ENCODE results near the gene WDR1.

The WDR1 gene, protein sequence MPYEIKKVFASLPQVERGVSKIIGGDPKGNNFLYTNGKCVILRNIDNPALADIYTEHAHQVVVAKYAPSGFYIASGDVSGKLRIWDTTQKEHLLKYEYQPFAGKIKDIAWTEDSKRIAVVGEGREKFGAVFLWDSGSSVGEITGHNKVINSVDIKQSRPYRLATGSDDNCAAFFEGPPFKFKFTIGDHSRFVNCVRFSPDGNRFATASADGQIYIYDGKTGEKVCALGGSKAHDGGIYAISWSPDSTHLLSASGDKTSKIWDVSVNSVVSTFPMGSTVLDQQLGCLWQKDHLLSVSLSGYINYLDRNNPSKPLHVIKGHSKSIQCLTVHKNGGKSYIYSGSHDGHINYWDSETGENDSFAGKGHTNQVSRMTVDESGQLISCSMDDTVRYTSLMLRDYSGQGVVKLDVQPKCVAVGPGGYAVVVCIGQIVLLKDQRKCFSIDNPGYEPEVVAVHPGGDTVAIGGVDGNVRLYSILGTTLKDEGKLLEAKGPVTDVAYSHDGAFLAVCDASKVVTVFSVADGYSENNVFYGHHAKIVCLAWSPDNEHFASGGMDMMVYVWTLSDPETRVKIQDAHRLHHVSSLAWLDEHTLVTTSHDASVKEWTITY

DNA sequence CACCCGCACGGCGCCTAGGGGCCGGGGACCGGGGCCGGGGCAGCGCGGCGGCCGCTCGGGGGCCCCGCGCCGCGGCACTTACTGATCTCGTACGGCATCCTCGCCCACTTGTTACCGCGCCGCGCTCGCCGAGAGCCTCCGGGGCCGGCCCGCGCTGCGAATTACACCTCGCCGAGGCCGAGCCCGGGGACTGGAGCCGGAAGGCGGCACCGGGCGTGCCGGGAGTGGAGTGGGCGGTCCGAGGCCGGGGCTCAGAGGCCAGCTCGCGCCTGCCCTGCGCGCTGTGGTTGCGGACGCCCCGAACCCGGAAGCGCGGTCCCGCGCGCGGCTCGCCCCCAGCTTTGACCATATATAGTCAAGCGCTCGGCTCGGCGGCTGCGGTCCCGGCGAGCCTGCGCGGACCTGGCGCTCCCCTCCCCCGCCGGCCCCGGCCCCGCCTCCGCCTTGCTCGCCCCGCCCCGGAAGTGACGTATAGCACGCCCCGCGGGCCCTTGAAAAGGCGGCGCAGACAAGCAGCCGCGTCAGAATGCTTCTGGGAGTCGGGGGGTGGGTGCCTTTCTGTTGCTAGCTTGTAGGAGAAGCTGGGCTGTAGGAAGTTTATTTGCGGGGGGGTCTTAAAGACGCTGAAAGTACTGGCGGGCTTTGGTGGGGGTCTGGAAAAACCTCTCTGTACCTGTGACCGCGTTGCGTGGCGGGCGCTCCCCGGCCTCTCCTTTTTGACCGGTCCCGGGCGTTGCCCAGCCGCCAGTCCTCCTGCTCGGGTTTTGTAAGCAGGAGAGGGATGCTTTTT, at the start of gene WDR1:
Gene WDR1, minus strand, starts transcription at position 231 of the 790 bp plus-strand sequence. Its CDS starts 133 bp downstream, at position 98.
- TF ChIP-seq CTCF (IDR thresholded peaks at IDR 0.05; ENCODE audit: low read depth, low read length): no peak
- DNase-seq (ENCODE audit: extremely low read depth, low read depth): peak; percentile 91

DNA sequence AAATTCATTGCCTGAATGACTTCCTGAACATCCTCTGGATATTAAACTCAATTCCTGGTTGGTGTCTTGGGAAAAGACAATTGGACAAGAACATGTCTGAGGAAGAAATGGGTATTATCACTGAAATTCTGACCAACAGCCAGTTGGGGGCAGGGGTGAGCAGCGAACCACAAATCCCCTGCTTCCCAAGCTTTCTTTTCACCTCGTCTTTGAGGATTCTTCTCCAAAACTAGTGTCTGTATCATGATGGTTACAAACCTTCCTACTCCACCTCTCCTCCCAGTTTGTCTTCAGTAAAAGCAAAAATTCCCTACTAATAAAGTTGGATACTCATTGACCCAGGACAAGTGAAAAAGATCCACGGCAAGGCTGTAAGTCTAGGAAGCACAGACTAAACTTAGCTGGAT, 48.3 kb upstream of the WDR1 start:
- peak; percentile 79 for TF ChIP-seq CTCF (IDR thresholded peaks at IDR 0.05; ENCODE audit: low read depth, low read length)

DNA sequence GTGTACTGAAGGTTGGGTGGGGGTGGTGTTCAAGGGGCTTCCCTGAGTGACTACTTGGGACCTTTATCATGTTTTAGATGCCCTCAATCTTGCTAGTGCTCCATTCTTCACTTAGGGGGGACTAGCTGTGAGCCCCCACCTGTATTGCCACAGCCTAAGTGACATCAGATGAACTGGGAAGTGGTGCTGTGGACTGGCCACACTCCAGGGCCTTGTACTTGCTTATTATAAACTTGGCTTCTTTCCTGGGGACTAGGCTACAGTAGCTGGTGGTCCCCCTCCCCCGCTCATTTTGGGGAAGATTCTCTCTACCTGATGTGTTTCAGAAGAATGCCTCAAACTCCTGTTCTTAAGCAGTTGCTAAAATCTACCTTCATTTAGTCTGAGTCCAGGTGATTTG, 46.7 kb upstream of the WDR1 start:
- DNase-seq (ENCODE audit: extremely low read depth, low read depth): no peak
- no peak for TF ChIP-seq CTCF (IDR thresholded peaks at IDR 0.05; ENCODE audit: low read depth, low read length)

More for the DNA sequence above, 48.3 kb upstream of the WDR1 start:
- DNase-seq (ENCODE audit: extremely low read depth, low read depth): no peak

DNA sequence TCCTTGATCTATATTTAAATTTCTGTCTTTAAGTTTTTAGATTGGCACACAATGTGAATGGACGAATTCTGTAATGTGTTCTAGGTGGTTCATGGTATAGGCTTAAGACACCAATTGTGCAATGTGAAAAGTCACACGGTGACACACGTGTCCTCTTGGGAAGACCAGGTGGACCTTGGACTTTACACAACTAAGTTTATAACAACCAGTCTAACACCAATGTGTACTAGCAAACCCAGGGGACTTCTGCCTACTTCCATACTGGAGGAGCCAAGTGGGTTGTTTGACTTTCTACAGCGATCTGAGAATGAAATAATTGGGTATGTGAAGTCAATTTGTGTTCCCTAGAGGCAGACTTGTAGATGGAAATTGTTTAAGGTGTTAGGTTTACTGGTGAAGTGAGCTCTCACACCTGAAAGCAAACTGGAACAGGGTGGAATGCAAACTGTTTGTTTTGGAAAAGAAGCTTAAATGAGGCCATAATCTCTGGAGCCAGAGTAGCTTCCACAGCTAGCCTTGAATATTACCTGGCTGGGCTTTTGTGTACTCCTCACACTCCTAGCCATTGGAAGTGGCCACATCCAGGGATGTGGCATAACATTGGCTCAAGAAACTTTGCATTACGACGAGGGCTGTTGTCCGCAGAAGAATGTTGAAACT, 45.9 kb upstream of the WDR1 start:
- DNase-seq (ENCODE audit: extremely low read depth, low read depth): no peak
- TF ChIP-seq CTCF (IDR thresholded peaks at IDR 0.05; ENCODE audit: low read depth, low read length): no peak

GRCh38 chr4:10161840-10162239, 45.2 kb upstream of the WDR1 start:
- no peak for DNase-seq (ENCODE audit: extremely low read depth, low read depth)
- no peak for TF ChIP-seq CTCF (IDR thresholded peaks at IDR 0.05; ENCODE audit: low read depth, low read length)

DNA sequence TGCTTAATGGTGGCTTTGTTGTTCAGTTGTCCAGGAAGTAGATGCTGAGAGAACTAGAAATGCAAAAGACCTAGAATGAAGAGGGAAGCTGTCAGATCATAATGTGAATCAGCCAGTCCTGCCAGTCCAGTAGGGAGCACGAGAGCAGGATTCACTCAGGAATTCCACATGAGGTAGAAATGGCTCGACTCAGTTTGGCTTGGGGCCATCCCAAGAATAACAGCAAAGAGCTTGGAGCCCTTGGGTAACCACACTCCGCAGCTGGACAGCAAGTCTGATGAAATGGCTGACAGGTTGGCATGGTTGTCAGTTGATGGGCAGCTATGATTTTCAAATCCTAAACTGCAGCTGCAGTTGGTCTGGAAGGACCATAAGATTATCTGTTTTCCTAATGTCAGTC, 44.5 kb upstream of the WDR1 start:
- TF ChIP-seq CTCF (IDR thresholded peaks at IDR 0.05; ENCODE audit: low read depth, low read length): no peak
- DNase-seq (ENCODE audit: extremely low read depth, low read depth): no peak
